HepG2 (cell line): Measurements from ENCODE around the gene PHACTR1. TPM values are rescaled to one million over a fixed set of nuclear protein-coding genes. Genes with fewer than 3 reads are reported as not detected.

Source experiments
- CEBPG ChIP-seq: IDR thresholded peaks from 2 replicates; pipeline ENCODE4 v1.6.1; 2016
- CREM ChIP-seq, 2 experiments: sonication (generic) in 1 of 2; formaldehyde crosslinking in 1 of 2; IDR thresholded peaks; 2 replicates each; pipeline versions ENCODE4 v1.4.0 to v1.6.1; 2016 to 2020; ENCODE audit warnings: antibody characterized with exemption in 1 of 2, mild to moderate bottlenecking in 1 of 2, missing genetic modification reagents in 1 of 2
- GABPB1 ChIP-seq: IDR thresholded peaks from 2 replicates; pipeline ENCODE4 v1.6.1; 2016; ENCODE audit warnings: mild to moderate bottlenecking, missing genetic modification reagents, moderate library complexity, missing compliant biosample characterization
- JUND ChIP-seq: sonication (generic); formaldehyde crosslinking; IDR thresholded peaks from 2 replicates; pipeline ENCODE4 v1.8.0; 2022; ENCODE audit warnings: mild to moderate bottlenecking, missing genetic modification reagents
- KDM2A ChIP-seq: sonication (generic); formaldehyde crosslinking; IDR thresholded peaks from 2 replicates; pipeline ENCODE4 v1.4.0; 2020; ENCODE audit warnings: low read depth, missing genetic modification reagents, borderline replicate concordance
- NFYC ChIP-seq: IDR thresholded peaks from 2 replicates; pipeline ENCODE4 v1.6.1; 2016; ENCODE audit warnings: missing genetic modification reagents, missing compliant biosample characterization
- RELA ChIP-seq: sonication (generic); formaldehyde crosslinking; IDR thresholded peaks from 2 replicates; pipeline ENCODE4 v1.4.0; 2020; ENCODE audit warnings: missing genetic modification reagents
- RERE ChIP-seq: IDR thresholded peaks from 2 replicates; pipeline ENCODE4 v1.6.1; 2016; ENCODE audit warnings: low read depth, missing genetic modification reagents, missing compliant biosample characterization
- SAFB2 ChIP-seq: sonication (generic); formaldehyde crosslinking; IDR thresholded peaks from 2 replicates; pipeline ENCODE4 v1.5.1; 2020; ENCODE audit warnings: missing genetic modification reagents, low read depth, mild to moderate bottlenecking, borderline replicate concordance
- SETDB1 ChIP-seq: sonication (generic); formaldehyde crosslinking; IDR thresholded peaks from 2 replicates; pipeline ENCODE4 v1.5.1; 2020; ENCODE audit warnings: missing genetic modification reagents, mild to moderate bottlenecking, borderline replicate concordance
- TFDP2 ChIP-seq: sonication (generic); formaldehyde crosslinking; IDR thresholded peaks from 2 replicates; pipeline ENCODE4 v1.4.0; 2020; ENCODE audit warnings: missing genetic modification reagents
- ZNF160 ChIP-seq: sonication (generic); formaldehyde crosslinking; IDR thresholded peaks from 2 replicates; pipeline ENCODE4 v1.8.0; 2022; ENCODE audit warnings: mild to moderate bottlenecking, inconsistent platforms, missing genetic modification reagents
- ZNF274 ChIP-seq: sonication (generic); formaldehyde crosslinking; IDR thresholded peaks from 2 replicates; pipeline ENCODE4 v1.5.1; 2020; ENCODE audit warnings: mild to moderate bottlenecking, missing genetic modification reagents
- ZNF281 ChIP-seq: sonication (generic); formaldehyde crosslinking; IDR thresholded peaks from 2 replicates; pipeline ENCODE4 v1.4.0; 2020; ENCODE audit warnings: missing genetic modification reagents, borderline replicate concordance
- ZNF317 ChIP-seq: sonication (generic); formaldehyde crosslinking; IDR thresholded peaks from 2 replicates; pipeline ENCODE4 v1.5.0; 2020; ENCODE audit warnings: mild to moderate bottlenecking, missing genetic modification reagents
- ZNF333 ChIP-seq: sonication (generic); formaldehyde crosslinking; IDR thresholded peaks from 2 replicates; pipeline ENCODE4 v1.4.0; 2020; ENCODE audit warnings: mild to moderate bottlenecking, missing genetic modification reagents, borderline replicate concordance
- ZNF800 ChIP-seq: sonication (generic); formaldehyde crosslinking; IDR thresholded peaks from 2 replicates; pipeline ENCODE4 v1.4.0; 2020; ENCODE audit warnings: missing genetic modification reagents
- polyA plus RNA-seq, 8 experiments: library from polyadenylated mRNA; depleted of rRNA in 3 of 8; stranded (reverse) in 7 of 8; unstranded in 1 of 8; fragments of >200 nt; fragmentation: Illumina TruSeq in 4 of 8; extraction: Trizol in 4 of 8; gene quantifications; 2 replicates each; pipeline versions ENCODE4 v1.2.1 to v1.2.3, GENCODE V29; 2011 to 2016; ENCODE audit warnings: low read depth in 4 of 8, missing spikeins in 1 of 8, mixed read lengths in 1 of 8; ENCODE audit not compliant: insufficient read depth in 1 of 8
- total RNA-seq, 5 experiments: library from RNA; depleted of rRNA; stranded (reverse); fragments of >200 nt; fragmentation: Illumina TruSeq; extraction: Trizol; gene quantifications; 2 replicates each; pipeline ENCODE4 v1.2.3, GENCODE V29; 2016; ENCODE audit warnings: low read depth in 1 of 5

PHACTR1 gene
- total and polyA plus RNA-seq, 2 of the 13 experiments (the other 11 are each of a cell fraction or from before 2014, with no cell fraction given): 0.09 TPM; not detected in 1

GRCh38 chr6:13328076-13328874, 611.7 kb downstream of the PHACTR1 start, which contains the start of gene TBC1D7 (continued):
- TF ChIP-seq RERE (CRISPR knock-in tag) (0 out of 2 replicates have a peak, but pooled peaks have one; percentile 16), ZNF160 (0 out of 2 replicates have a peak, but pooled peaks have one; percentile 53), RELA (CRISPR knock-in tag) (no peak), ZNF800 (no peak; the same call in 1 of the 2 replicates), GABPB1 (CRISPR knock-in tag) (peak; percentile 97), SAFB2 (CRISPR knock-in tag) (no peak), CREM (IDR thresholded peaks at IDR 0.05) (peak; percentile 3; the same call in 1 of the 2 replicates), CREM (CRISPR knock-in tag; IDR thresholded peaks at IDR 0.05) (no peak), ZNF333 (0 out of 2 replicates have a peak, but pooled peaks have one; percentile 47), ZNF281 (CRISPR knock-in tag) (no peak), KDM2A (CRISPR knock-in tag) (peak; percentile 85), SETDB1 (CRISPR knock-in tag) (no peak), ZNF274 (CRISPR knock-in tag) (peak; percentile 54), NFYC (CRISPR knock-in tag) (0 out of 2 replicates have a peak, but pooled peaks have one; percentile 7), JUND (CRISPR knock-in tag) (no peak), TFDP2 (peak; percentile 86), ZNF317 (peak; percentile 61; the same call in 1 of the 2 replicates), CEBPG (CRISPR knock-in tag) (peak; percentile 4; the same call in 1 of the 2 replicates)
